Measurements from ENCODE around the gene COL9A3.
A peak's percentile ranks its signal among the peaks of the same experiment; 100 is the strongest.
"Not testable (repeated sequence)": the region's sequence is repeated elsewhere in the genome, so short reads cannot be mapped to it uniquely, and the experiment has no call there.

COL9A3 gene

DNA sequence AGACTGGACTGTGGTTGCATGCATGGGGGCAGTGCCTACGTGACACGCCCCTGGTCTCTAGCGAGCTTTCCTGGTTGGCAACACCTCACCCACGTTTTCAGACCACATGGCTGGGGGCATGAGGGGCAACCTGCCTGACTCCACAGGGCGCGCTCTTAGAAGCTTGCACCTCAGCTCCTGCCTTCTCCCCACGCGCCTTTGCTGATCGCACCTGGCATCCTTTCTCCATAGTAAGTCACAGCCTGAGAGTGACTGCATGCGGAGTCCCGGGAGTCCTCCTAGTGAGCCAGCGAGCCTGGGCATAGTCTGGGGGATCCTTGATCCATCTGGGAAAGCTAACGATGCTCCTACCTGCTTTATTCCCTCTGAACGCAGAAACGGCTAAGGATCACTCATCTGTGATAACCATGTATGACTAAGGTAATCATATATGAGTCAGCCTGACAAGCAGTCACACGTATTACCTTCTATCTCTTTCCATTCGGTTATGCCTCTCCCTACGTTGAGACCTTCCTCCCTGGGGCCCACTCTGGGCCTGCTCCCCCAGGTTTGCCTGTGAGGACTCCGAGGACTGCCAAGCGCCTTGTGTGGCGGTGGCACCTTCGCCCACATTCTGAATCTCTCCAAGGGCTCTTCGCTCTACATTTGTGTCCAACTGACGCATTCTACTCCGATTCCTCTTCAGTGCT lies 40.2 kb downstream of the COL9A3 start:
- DNase-seq (ENCODE audit: low read depth in 2 of 2), result no peak

DNA sequence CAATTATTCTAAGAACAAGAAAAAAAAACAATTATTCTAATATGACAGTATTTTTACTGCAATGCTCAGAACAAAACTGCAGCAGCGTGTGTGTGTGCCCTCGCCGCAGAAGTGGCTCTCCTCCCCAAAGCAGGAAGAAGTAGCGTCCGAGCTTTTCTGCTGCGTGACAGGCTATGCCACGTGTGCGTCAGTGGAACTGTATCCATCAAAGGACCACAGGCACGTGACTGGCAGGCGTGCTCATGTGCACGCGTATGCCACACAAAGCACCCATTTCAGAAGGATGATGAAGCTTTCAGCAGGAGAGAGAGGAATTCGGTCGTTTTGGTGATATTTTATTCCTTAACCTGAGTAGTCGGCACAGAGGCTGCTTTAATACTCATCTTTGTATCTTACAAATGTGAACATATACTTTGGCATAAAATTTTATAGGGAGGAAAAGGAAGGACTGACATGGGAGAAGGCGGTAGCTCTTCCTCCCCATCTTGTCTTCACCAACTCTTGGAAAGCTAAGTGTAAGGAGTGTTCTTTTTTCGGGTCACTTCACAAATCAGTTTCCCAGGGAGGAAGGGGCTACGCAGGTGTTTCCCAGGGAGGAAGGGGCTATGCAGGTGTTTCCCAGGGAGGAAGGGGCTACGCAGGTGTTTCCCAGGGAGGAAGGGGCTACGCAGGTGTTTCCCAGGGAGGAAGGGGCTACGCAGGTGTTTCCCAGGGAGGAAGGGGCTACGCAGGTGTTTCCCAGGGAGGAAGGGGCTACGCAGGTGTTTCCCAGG lies 41.4 kb downstream of the COL9A3 start:
- no peak for DNase-seq (ENCODE audit: low read depth in 2 of 2)

DNA sequence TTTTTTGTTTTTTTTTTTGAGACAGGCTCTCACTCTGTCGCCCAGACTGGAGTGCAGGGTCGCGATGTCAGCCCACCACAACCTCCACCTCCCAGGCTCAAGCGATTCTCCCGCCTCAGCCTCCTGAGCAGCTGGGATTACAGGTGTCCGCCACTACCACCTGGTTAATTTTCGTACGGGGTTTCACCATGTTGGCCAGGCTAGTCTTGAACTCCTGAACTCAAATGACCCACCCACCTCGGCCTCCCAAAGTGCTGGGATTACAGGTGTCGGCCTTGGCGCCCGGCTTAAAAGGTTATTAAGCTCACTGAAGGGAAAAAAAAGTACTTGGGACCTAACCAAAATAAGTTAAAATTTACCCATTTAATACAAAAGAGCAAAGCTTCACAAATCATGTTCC lies 42.9 kb downstream of the COL9A3 start:
- DNase-seq (ENCODE audit: low read depth in 2 of 2), result no peak

DNA sequence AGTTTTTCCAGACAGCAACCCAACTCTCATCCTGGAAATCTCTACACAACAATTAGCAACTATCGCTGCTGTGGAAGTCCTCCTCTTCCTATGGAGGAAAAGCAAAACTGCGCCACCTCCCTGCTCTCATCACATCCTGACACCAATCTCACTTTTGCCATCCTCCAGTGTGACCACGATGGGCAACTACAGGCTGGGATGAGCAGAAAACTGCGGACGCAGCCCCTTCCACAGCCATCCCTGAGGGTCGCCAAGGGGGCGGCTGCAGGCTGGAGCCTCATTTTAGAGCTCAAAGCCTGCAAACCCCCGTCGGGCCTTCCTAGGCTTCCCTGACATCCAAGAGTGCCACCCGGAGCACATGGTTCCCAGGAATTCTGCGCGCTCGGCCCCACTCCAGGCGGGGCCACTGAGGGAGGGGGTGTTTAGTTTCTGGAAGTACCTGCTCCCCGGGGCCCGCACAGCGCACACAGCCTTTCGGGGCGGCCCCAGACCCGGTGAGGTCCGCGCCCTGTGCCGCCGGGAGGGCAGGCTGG lies 43.6 kb downstream of the COL9A3 start:
- DNase-seq (ENCODE audit: low read depth in 2 of 2), result no peak

DNA sequence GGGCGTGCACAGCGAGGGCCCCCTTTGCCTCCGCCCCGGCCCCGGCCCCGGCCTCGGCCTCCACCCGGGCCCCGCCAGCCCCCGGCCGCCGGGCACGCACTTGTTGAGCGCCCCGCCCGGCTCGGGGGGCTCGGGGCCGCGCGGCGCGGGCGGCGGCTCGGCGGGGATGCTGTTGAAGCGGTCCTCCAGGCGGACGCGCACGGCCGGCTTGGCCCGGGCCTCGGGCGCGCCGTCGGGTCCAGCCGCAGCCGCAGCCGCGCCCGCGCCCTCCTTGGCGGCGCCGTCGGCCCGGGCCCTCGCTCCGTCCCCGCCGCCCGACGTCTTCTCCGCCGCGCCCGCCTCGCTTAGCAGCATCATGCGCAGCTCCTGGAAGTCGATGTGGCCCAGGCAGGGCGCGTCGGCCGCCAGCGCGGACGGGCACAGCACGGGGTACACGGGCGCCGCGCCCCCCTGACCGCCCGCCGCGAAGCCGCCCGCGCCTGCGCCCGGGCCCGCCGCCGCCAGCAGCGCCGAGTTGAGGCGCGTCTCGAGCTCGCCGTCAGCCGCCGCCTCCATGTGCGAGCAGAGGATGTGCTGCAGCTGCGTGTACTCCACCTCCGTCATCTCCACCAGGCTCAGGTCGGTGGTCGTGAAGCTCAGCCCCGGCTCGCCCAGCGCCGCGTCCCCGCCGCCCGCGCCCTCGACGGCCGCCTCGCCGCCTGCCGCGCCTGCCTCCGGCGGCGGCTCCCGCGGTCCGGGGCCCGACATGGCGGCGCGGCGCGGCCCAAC lies 44.3 kb downstream of the COL9A3 start:
- DNase-seq (ENCODE audit: low read depth in 2 of 2), result no peak

DNA sequence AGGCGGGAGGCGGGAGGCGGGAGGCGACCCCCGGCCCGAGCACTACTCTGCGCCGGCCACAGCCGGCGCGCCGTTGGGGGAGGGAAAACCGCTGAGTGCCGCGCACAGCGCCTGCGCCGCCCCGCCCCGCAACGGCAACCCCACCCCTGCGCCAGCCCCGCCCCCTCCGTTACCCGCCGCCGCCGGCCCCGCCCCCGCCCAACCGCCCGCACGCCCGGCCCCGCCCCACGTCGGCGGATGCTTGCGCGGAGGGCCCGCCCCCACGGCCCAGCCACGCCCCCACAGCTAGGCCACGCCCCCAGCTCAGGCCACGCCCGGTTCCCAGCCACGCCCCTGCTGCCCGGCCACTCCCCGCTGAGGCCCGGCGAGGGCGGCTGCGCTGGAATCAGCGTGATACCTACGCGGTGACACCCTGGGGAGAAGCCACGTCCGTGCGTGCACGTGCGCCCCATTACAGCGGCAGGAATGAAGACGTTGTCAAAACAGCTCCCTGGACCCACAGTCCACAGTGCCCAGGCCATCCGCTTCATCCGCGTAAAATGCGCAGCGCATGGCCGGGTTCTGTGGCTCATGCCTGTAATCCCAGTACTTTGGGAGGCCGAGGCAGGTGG lies 45.0 kb downstream of the COL9A3 start, which contains the start of gene TCFL5:
TCFL5 (minus strand) TSS at position 97 of the 611 bp plus-strand sequence. CDS start 152 bp downstream, outside the sequence.
- DNase-seq (ENCODE audit: low read depth in 2 of 2), result peak; percentile 87 to 88

DNA sequence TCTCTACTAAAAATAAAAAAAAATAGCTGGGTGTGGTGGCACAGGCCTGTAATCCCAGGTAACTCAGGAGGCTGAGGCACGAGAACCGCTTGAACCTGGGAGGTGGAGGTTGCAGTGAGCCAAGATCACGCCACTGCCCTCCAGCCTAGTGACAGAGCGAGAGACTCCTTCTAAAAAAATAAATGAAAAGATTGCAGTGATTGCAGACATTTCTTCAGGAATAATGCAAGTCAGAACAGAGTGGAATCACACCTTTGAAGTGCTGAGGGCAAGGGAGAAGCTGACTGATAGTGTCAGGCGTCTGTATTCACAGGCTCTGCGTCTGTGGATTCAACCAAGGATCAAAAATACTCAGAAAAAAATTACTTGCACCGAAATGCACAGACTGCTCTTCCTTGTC lies 47.4 kb downstream of the COL9A3 start:
- DNase-seq (ENCODE audit: low read depth in 2 of 2), result no peak

DNA sequence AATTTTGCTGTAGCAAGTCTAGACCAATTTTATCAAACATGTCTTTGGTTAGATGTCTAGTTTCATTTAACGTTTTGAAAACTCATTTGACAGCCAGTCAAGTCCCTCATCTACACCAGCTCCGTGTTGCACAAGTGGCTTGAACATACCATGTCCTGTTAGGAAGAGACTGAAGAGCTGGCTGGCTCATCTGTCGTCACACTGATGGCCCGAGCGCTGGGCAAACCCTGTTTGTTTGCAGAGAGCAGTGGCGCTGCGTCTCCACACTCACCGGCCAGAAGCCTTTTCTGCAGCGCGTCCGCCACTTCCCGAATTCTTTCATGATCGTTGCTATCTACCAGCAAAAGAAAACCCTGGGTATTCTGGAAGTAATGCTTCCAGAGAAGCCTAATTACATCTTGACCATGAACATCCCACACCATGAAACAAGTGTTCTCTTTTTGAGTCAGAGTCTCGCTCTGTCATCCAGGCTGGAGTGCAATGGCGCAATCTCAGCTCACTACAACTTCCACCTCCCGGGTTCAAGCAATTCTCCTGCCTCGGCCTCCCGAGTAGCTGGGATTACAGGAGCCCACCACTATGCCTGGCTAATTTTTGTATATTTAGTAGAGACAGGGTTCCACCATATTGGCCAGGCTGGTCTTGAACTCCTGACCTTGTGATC lies 55.5 kb downstream of the COL9A3 start:
- DNase-seq (ENCODE audit: low read depth in 2 of 2), result no peak

DNA sequence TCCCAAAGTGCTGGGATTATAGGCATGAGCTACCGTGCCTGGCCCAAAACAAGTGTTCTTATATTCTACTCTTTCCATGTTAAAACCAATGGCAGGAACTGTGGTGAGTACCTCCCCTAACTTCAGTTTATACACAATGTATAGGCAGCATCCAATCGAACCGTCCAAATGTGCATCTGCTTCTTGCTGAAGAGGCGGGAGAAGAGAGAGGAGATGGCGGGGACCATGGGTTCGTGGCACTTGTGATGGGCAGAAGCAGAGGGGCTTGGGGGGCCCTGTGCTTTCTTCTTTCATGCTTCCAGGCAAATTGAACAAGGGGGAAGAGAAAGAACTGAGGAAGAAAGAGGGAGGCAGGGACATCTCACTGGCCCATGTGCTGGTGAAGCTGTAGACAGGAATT lies 56.0 kb downstream of the COL9A3 start:
- DNase-seq (ENCODE audit: low read depth in 2 of 2), result no peak

DNA sequence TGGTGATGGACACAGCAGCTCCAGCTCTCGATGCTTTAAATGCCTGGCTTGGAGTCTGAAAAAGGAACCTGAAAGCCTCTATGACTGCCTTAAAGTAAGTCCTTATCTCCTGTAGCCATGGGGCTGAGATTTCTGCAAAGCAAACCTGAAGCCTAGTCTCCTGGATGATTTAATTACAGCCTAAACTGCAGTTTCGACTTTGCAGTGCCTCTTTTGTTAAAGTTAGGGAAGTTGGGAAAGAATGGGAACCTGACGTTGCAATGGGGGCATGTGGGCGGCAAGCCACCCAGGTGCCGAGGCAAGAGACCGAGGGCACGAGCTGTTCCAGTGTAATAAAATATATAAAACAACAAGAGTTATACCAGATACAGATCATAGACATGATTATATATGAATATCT lies 56.4 kb downstream of the COL9A3 start:
- DNase-seq (ENCODE audit: low read depth in 2 of 2), result no peak

DNA sequence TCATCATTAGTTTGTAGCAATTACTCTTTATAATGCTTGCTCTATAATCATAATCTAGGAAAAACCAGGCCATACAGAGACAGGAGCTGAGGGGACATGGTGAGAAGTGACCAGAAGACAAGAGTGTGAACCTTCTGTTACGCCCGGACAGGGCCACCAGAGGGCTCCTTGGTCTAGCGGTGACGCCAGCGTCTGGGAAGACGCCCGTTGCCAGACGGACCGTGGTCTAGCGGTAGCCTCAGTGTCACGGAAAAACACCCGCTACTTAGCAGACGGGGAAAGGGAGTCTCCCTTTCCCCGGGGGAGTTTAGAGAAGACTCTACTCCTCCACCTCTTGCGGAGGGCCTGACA lies 56.8 kb downstream of the COL9A3 start:
- DNase-seq (ENCODE audit: low read depth in 2 of 2), result not testable (repeated sequence)

DNA sequence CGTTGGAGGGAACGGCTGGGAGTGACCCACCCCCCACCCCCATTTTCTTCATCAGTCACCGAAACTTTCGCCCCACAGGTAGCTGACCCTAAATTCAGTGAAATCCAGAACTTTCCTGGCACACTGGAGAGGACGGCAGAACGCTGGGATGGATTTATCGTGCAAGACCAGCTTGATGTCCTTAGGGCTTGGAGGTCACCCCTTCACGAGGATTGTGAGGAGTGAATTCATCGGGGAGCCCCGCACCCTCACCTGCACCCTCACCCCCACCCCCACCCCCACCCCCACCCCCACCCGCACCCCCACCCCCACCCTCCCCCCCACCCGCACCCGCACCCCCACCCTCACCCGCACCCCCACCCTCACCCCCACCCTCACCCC lies 58.1 kb downstream of the COL9A3 start:
- no peak for DNase-seq (ENCODE audit: low read depth in 2 of 2)

DNA sequence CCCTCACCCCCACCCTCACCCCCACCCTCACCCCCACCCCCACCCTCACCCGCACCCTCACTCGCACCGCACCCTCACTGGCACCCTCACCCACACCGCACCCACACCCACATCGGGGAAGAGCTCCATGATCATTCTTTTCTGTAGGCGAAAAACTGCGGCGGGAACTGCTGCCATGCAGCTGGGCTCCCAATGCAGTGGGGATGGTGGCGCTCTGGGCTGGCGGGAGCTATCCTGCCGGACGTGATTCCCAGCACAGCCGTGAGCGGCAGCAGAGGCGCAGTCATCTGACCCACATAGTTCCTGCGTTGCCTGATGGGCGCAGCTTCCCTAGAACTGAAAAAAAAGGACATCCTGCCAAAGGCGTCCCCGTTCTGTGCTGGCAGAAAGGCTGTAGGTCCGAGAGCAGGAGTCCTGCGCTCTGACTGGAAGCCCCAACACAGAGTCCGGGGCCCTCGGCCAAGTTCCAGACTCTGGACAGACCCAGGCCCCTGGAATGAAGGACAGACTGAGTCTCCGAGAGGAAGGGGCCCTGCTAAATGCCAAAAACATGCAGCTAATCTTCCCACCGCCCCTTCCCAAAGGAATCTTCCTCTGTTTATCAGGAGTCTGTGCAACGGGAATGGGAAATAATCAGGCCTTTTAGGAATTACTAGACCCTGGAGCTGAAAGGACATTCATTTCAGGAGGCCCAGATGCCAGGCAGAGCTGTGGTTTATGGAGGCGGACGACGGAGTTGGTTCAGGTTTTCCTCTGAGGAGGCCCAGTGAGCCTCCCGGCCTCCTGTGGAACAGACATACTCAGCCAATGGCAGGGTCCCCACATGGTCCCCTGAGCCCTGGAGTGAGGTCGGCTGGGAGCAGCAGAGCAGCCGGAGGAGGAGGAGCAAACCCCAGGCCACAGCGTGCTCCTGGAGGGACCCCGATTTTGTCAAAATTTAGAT lies 58.8 kb downstream of the COL9A3 start:
- no peak for DNase-seq (ENCODE audit: low read depth in 2 of 2)

DNA sequence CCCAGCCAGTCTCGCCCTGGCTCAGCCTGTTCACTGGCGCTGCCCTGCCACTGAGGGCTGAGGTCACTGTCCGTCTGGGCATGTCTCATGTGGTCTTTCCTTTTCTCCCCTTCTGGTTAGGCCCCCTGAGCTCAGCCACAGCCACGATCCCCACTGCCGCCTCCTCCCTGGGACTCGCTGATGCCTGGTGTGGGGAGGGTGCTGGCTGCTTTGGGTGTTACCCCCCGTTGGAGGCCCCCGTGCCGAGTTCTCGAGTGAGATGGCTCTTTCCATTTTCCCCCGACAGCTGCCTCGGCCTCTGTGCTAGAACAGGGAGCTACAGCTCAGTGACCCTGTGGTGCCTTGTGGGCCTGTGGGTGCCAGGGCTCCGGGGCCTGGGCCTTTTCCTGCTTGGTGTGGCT lies 59.7 kb downstream of the COL9A3 start:
- no peak for DNase-seq (ENCODE audit: low read depth in 2 of 2)

DNA sequence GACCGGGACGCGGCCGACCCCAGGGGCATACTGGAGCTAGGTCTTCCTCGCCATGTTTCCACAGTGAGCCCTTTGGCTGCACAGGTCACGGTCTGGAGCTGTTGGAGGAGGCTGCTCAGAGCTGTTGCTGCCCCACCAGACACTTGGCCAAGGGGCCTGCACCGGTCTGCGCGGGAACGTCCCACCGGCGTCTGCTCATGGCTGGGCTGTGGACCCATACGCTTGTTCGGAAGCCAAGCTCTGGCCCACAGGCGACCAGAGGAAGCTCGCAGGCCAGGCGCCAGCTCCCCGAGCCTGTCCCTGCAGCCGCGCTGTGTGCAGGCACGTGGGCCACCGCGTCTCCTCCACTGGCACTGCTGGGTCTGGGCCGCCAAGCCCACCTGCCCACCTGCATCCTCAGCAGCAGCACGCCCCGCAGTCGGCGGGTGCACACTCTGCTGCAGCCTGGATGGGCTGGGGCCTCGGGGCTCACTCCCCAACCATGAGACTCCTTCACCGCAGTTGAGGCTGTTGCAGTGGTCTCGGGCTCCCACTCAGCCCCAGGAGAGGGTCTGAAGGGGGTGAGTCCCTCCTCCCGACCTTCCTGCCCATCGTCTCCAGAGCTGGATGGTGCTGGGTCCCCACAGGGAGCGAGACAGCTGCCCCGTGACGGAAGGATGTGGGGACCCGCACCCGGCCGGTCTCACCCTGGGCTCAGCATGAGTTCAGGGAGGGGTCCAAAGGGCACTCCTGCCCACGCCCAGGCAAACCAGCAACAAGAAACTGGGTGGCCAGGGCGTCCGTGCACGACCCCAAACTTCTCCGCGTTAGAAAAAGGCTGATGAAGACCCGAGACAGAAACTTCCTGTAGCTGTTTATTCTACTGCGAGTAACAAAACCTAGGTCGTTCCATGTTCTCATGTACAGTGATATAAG lies 60.3 kb downstream of the COL9A3 start:
- DNase-seq (ENCODE audit: low read depth in 2 of 2), result no peak

DNA sequence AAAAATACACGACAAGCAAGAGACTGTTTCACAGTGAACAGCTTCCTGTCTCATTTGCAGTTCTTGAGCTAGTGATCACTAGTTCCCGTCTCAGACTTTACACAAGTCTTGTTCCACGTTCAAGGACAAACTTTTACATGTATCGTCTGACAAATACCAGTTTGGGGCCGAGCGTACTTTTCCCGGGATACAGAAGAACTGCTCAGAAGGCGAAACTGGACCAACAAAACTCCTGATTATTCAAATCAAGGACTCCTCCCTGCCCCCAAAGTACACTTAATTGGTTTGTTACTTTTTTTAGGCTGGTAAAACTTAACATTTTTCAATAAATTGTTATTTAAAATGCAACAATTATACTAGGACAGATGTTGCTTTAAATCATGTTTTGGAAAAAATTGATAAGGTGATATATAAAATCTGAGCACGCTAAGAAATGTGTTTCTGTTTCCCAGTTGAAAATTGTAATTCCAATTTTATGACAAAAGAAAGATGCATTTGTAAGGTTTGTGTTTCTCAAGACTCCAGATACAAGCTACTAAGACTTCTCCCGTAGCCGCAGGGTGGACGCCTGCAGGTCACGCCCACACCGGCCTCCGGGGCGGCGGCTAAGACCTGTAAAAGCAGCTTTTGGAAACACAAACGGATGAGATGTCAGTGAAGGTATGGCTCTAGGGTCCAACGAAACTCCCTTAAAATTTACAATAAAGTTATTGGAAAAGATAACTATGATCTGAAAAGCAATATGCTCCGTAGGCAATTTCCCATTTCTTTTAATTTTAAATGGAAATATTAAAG lies 61.6 kb downstream of the COL9A3 start:
- DNase-seq (ENCODE audit: low read depth in 2 of 2), result no peak

DNA sequence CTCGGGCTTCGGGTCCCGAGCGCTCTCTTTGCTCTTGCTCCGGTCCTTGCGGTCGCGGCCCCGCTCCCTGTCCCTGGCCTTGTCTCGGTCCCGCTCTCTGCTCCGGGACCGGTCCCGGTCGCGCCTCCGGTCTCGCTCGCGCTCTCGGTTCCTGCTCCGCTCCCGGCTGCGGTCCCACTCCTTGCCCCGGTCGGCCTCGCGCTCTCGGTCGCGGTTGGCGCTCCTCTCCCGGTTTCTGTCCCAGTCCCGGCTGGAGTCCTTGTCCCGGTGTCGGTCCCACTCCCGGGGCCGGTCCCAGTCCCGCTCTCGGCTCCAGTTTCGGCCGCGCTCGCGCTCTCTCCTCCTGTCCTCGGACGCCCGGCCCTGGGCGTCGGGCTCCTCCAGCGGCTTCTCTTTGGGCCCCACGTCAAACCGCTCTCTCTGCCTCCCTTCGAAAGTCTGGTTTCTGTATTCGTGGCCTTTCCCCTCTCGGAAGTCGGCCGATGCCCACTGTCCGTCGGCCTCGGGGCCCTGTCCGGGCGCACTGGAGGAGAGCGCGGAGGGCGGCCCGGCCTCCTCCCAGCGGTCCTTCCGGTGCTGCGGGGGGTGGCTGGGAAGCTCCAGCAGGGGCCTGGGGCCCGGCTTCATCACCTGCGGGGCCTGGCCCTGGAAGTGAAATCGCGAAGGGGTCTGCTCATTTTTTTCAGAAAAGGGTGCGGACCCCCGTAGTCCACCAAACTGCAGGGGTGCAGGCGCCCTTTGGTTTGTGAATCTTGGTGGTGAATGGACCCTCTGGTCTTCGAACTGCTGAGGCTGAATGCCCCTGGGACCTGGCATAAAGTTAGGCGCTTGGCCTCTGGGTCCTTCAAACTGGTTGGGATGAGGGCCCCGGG lies 62.7 kb downstream of the COL9A3 start:
- no peak for DNase-seq (ENCODE audit: low read depth in 2 of 2)

Data from activated CD8-positive, alpha-beta memory T cell treated with anti-CD3 and anti-CD28 coated beads for 4 hours (primary cell).